T-cell (primary cell): ENCODE data around the gene SPINK5. TPM values are rescaled to one million over a fixed set of nuclear protein-coding genes. Genes with fewer than 3 reads are reported as not detected.

Source experiments
- ATAC-seq, 4 experiments: fragments of 200-7000 bp in 3 of 4; fragments of 150-1000 bp in 1 of 4; cut with Tn5 transposase; replicated peaks in 1 of 4; 1 replicate in 3 of 4; 2 replicates in 1 of 4; pipeline ENCODE4 v1.10.0; 2021; ENCODE audit warnings: moderate library complexity in 3 of 4, mild to moderate bottlenecking in 2 of 4, moderate number of reproducible peaks in 1 of 4
- CTCF ChIA-PET, 2 donors: fragments of 300-600 bp; sonication (Branson Sonifier 250); formaldehyde crosslinking; loops; one replicate each; lab custom pipeline; 2022; ENCODE audit warnings: antibody characterized with exemption in 2 of 2; lab: Charles Lee
- POLR2A ChIA-PET, 2 donors: fragments of 300-600 bp; sonication (Branson Sonifier 250); formaldehyde crosslinking; loops; one replicate each; lab custom pipeline; 2022; ENCODE audit warnings: antibody characterized with exemption in 2 of 2; lab: Charles Lee
- DNase-seq, 35 experiments: peaks; one replicate each; pipeline versions ENCODE4 v3.0.0 to v3.0.0-alpha.2; 2013 to 2023
- H3K27ac ChIP-seq: one replicate; pipeline ENCODE4 v1.5.1; 2013; ENCODE audit warnings: low read length
- H3K27me3 ChIP-seq, 2 experiments: replicated peaks in 1 of 2; 1 replicate in 1 of 2; 2 replicates in 1 of 2; pipeline versions ENCODE4 v1.6.1 to v1.7.0; 2013; ENCODE audit warnings: low read length in 1 of 2, mixed read lengths in 1 of 2; ENCODE audit not compliant: control insufficient read depth in 2 of 2, insufficient read depth in 2 of 2; ENCODE audit errors: extremely low read depth in 1 of 2
- H3K36me3 ChIP-seq, 2 donors: 1 replicate in 1 of 2; 2 replicates in 1 of 2; pipeline versions ENCODE4 v1.6.1 to v1.7.0; 2013; ENCODE audit warnings: low read length in 1 of 2; ENCODE audit not compliant: control insufficient read depth in 2 of 2, insufficient read depth in 1 of 2; ENCODE audit errors: extremely low read depth in 1 of 2
- H3K4me1 ChIP-seq, 2 experiments: 1 replicate in 1 of 2; 2 replicates in 1 of 2; pipeline versions ENCODE4 v1.6.1 to v1.7.0; 2013; ENCODE audit warnings: low read length in 2 of 2, mixed read lengths in 1 of 2; ENCODE audit not compliant: insufficient read depth in 2 of 2, control insufficient read depth in 1 of 2; ENCODE audit errors: extremely low read depth in 1 of 2
- H3K4me3 ChIP-seq, 2 donors: 1 replicate in 1 of 2; 2 replicates in 1 of 2; pipeline versions ENCODE4 v1.5.1 to v1.7.0; 2013; ENCODE audit warnings: mild to moderate bottlenecking in 2 of 2, low read length in 1 of 2, moderate library complexity in 1 of 2; ENCODE audit not compliant: control insufficient read depth in 1 of 2; ENCODE audit errors: extremely low read depth in 1 of 2
- H3K9me3 ChIP-seq: 2 replicates; pipeline ENCODE4 v1.7.0; 2013
- H3K27ac Mint-ChIP-seq, 2 donors: one replicate each; pipeline ENCODE4 v1.8.0; 2020 to 2021; ENCODE audit warnings: mild to moderate bottlenecking in 2 of 2, mixed read lengths in 2 of 2
- H3K27me3 Mint-ChIP-seq, 2 donors: one replicate each; pipeline ENCODE4 v1.8.0; 2021 to 2022; ENCODE audit warnings: mixed read lengths in 2 of 2
- H3K36me3 Mint-ChIP-seq: one replicate; pipeline ENCODE4 v1.8.0; 2021; ENCODE audit warnings: mixed read lengths
- H3K4me1 Mint-ChIP-seq, 3 donors: one replicate each; pipeline ENCODE4 v1.8.0; 2020 to 2022; ENCODE audit warnings: mixed read lengths in 3 of 3, mild to moderate bottlenecking in 1 of 3
- H3K4me3 Mint-ChIP-seq, 3 donors: one replicate each; pipeline ENCODE4 v1.8.0; 2020 to 2022; ENCODE audit warnings: mild to moderate bottlenecking in 3 of 3, mixed read lengths in 3 of 3, moderate library complexity in 3 of 3
- H3K9me3 Mint-ChIP-seq, 3 donors: one replicate each; pipeline ENCODE4 v1.8.0; 2020 to 2022; ENCODE audit warnings: mixed read lengths in 3 of 3
- WGBS: methylation state at CpG from one replicate; pipeline ENCODE4 v1.1.5; 2013; ENCODE audit warnings: missing lambda C conversion rate; ENCODE audit not compliant: insufficient coverage; 5-methylcytosine and 5-hydroxymethylcytosine counted together
- total RNA-seq, 35 experiments: library from RNA in 6 of 35; stranded (reverse) in 6 of 35; fragments of 120-200 nt in 1 of 35; gene quantifications; one replicate each; pipeline versions ENCODE4 v1.2.1 to v1.2.4 and lab custom pipeline; 2013 to 2026

The SPINK5 gene
- total RNA-seq, 5 donors from 2014 or later (not counting 1 experiment from before 2014, with no cell fraction given) = 0.07 TPM; not detected in 4

GRCh38 chr5:148113243-148113642 lies 49.5 kb downstream of the SPINK5 start:
- DNase-seq (no peak), ATAC-seq (no peak)
- Mint-ChIP-seq H3K27ac (no peak overlapping the region), H3K27me3 (no peaks in the 10 kb centered on the region), H3K36me3 (no peaks in the 10 kb centered on the region), H3K4me1 (no peaks in the 10 kb centered on the region), H3K4me3 (no peak overlapping the region), H3K9me3 (no peaks in the 10 kb centered on the region)
- Histone ChIP-seq H3K36me3 (no peaks in the 10 kb centered on the region), H3K4me1 (no peaks in the 10 kb centered on the region), H3K4me3 (no peak overlapping the region), H3K27me3 (no peaks in the 10 kb centered on the region), H3K9me3 (no peaks in the 10 kb centered on the region), H3K27ac (no peak overlapping the region)
- ChIA-PET POLR2A (no interaction called here), CTCF (no interaction called here)

GRCh38 chr5:148120317-148120716 lies 56.5 kb downstream of the SPINK5 start:
- H3K4me3 ChIP-seq = no peak overlapping the region
- no peak for ATAC-seq
- Mint-ChIP-seq H3K27me3 (peaks cover 0 to 2% of the 10 kb centered on the region in 2 donors), H3K9me3 (no peaks in the 10 kb centered on the region), H3K4me3 (no peak overlapping the region), H3K27ac (no peak overlapping the region), H3K36me3 (no peaks in the 10 kb centered on the region), H3K4me1 (no peaks in the 10 kb centered on the region)
- ChIA-PET POLR2A (no interaction called here), CTCF (no interaction called here)
- no peak for DNase-seq
- 50% methylated on average over 1 of the region's 3 CpGs for WGBS
- no peaks in the 10 kb centered on the region for H3K9me3 ChIP-seq
- no peaks in the 10 kb centered on the region for H3K4me1 ChIP-seq
- no peaks in the 10 kb centered on the region for H3K27me3 ChIP-seq
- H3K27ac ChIP-seq = no peak overlapping the region
- no peaks in the 10 kb centered on the region for H3K36me3 ChIP-seq

- ATAC-seq = no peak
- 11% methylated on average over 1 of the region's 3 CpGs for WGBS
- POLR2A ChIA-PET = interaction anchor here in 1 of 2 donors (0.6 kb wide), 1 partner anchor 15 kb away, joined by 3 read pairs; no protein-coding TSS in a partner anchor
These were observed 61.9 kb downstream of the SPINK5 start for GRCh38 chr5:148125641-148126040.

DNA sequence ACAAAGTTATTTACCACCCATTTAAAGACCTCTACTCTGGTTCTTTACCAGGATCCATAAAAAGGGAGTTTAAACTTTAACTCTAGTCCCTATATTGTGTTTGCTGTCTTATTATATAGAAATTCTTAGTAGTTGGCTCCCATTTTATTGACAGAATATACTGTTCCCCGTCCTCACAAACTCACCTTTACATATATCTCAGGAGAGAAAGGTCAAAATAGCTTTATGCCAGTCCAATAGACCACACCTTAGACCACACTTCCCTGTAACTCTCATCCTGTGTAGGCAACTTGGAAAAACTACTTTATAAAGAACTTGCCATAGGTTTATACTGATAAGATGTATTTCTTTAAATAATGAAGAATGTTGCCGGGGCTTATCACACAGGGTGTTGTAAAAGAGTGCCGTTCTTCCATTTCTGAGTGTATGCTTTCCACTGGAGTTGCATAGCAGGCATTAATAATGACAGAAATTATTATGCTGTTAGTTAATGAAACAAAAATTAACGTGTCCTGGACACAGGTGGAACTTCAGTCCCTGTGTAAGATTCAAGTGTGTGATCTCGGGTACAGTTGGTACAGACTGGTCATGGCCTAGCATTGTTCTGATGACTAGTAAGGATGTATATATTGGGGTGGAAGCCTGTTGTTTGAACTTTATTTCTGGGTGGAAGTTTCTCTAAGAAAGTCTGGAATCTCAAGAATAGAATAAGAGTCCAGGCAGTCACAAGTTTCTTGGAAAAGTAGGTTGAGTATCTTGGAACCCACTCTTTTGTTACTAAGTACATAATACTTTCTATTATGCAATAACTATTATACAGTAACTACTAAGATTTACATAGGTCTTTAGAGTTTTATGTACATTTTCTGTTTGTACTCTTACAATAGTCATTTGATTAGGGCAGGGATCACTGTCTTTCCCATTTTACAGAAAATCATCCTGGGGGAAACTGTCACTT lies 71.6 kb downstream of the SPINK5 start:
- CTCF ChIA-PET = no interaction called here
- no peak overlapping the region for H3K4me3 ChIP-seq
- H3K27me3 Mint-ChIP-seq = peaks cover 3% of the 10 kb centered on the region in 2 donors
- DNase-seq = no peak
- POLR2A ChIA-PET = no interaction called here
- H3K4me1 ChIP-seq = no peaks in the 10 kb centered on the region
- ATAC-seq = no peak
- no peak overlapping the region for H3K27ac Mint-ChIP-seq
- H3K27me3 ChIP-seq = no peaks in the 10 kb centered on the region
- no peaks in the 10 kb centered on the region for H3K9me3 ChIP-seq
- no peak overlapping the region for H3K27ac ChIP-seq
- H3K36me3 Mint-ChIP-seq = no peaks in the 10 kb centered on the region
- no peaks in the 10 kb centered on the region for H3K4me1 Mint-ChIP-seq
- 73% methylated on average over 4 of the region's 5 CpGs for WGBS
- no peaks in the 10 kb centered on the region for H3K9me3 Mint-ChIP-seq
- H3K4me3 Mint-ChIP-seq = no peak overlapping the region
- H3K36me3 ChIP-seq = no peaks in the 10 kb centered on the region

More at GRCh38 chr5:148125641-148126040, 61.9 kb downstream of the SPINK5 start:
- no peaks in the 10 kb centered on the region for H3K4me1 ChIP-seq
- H3K4me3 Mint-ChIP-seq = no peak overlapping the region
- peaks cover 0 to 5% of the 10 kb centered on the region in 2 donors for H3K27me3 Mint-ChIP-seq
- no peaks in the 10 kb centered on the region for H3K36me3 Mint-ChIP-seq
- no peaks in the 10 kb centered on the region for H3K36me3 ChIP-seq
- H3K27ac Mint-ChIP-seq = no peak overlapping the region
- no peaks in the 10 kb centered on the region for H3K4me1 Mint-ChIP-seq
- H3K27me3 ChIP-seq = no peaks in the 10 kb centered on the region
- no peak overlapping the region for H3K4me3 ChIP-seq
- CTCF ChIA-PET = no interaction called here
- no peaks in the 10 kb centered on the region for H3K9me3 Mint-ChIP-seq
- no peak overlapping the region for H3K27ac ChIP-seq
- no peak for DNase-seq
- H3K9me3 ChIP-seq = no peaks in the 10 kb centered on the region

DNA sequence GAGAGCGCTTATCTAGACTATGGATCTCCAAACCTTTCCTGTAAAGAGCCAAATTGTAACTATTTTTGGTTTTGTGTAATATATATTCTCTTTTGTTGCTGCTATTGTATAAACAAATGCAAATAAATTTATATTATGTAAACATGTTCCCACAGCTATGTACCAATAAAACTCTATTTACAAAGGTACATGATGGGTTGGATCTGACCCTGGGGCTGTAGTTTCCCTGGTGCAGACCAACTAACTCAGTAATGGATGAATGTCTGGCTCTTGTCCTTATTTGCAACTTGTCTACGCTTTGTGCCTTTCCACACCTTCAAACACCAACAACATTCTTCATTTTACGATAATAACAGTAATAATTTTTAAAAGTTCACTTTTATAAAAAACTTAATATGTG lies 77.1 kb downstream of the SPINK5 start:
- Histone ChIP-seq H3K4me3 (no peak overlapping the region), H3K9me3 (no peaks in the 10 kb centered on the region), H3K27ac (no peak overlapping the region), H3K27me3 (no peaks in the 10 kb centered on the region), H3K36me3 (no peaks in the 10 kb centered on the region), H3K4me1 (no peaks in the 10 kb centered on the region)
- Mint-ChIP-seq H3K4me3 (no peak overlapping the region), H3K4me1 (no peaks in the 10 kb centered on the region), H3K27ac (no peak overlapping the region), H3K27me3 (peaks cover 5 to 6% of the 10 kb centered on the region in 2 donors), H3K36me3 (no peaks in the 10 kb centered on the region), H3K9me3 (no peaks in the 10 kb centered on the region)
- POLR2A ChIA-PET = interaction anchor here in 1 of 2 donors (0.7 kb wide), 1 partner anchor 15 kb away, joined by 3 read pairs; no protein-coding TSS in a partner anchor
- no peak for DNase-seq
- CTCF ChIA-PET = no interaction called here
- no CpG with 5 or more reads among the region's 3 CpGs for WGBS
- ATAC-seq = no peak

GRCh38 chr5:148141645-148142044 lies 77.9 kb downstream of the SPINK5 start:
- Histone ChIP-seq H3K4me1 (no peaks in the 10 kb centered on the region), H3K36me3 (no peaks in the 10 kb centered on the region), H3K9me3 (no peaks in the 10 kb centered on the region), H3K27me3 (no peaks in the 10 kb centered on the region), H3K27ac (no peak overlapping the region), H3K4me3 (no peak overlapping the region)
- no CpG with 5 or more reads among the region's 2 CpGs for WGBS
- no peak for ATAC-seq
- POLR2A ChIA-PET = no interaction called here
- no peaks in the 10 kb centered on the region for H3K9me3 Mint-ChIP-seq
- H3K36me3 Mint-ChIP-seq = no peaks in the 10 kb centered on the region
- no peak overlapping the region for H3K27ac Mint-ChIP-seq
- peaks cover 5 to 6% of the 10 kb centered on the region in 2 donors for H3K27me3 Mint-ChIP-seq
- no peak for DNase-seq
- H3K4me1 Mint-ChIP-seq = no peaks in the 10 kb centered on the region
- CTCF ChIA-PET = no interaction called here
- H3K4me3 Mint-ChIP-seq = no peak overlapping the region
